A673 (cell line): ENCODE results near the gene EGFL8. TPM values are rescaled to one million over a fixed set of nuclear protein-coding genes. Genes with fewer than 3 reads are reported as not detected.

Experiments
- BruUV-seq: library from RNA; stranded (reverse); fragments of 400-500 nt; replicated peaks from 2 replicates; lab custom pipeline; 2021; lab: Mats Ljungman, UMichigan
- CTCF ChIA-PET: fragments of 300-600 bp; sonication (Branson Sonifier 250); formaldehyde crosslinking; loops from one replicate; lab custom pipeline; 2022; ENCODE audit warnings: antibody characterized with exemption; lab: Charles Lee
- POLR2A ChIA-PET: fragments of 300-600 bp; sonication (Branson Sonifier 250); formaldehyde crosslinking; loops from one replicate; lab custom pipeline; 2022; ENCODE audit warnings: antibody characterized with exemption; ENCODE audit not compliant: low non-redundant PET; lab: Charles Lee
- DNase-seq: peaks from one replicate; pipeline ENCODE4 v3.0.0-alpha.2; 2015; ENCODE audit warnings: low spot score
- H3K27ac ChIP-seq: fragments of 200-600 bp; sonication (generic); 2 replicates; pipeline ENCODE4 v1.5.1; 2016; ENCODE audit warnings: mixed run types, low read depth, mild to moderate bottlenecking, mixed read lengths, antibody characterized with exemption, low read length; ENCODE audit not compliant: poor library complexity, severe bottlenecking
- H3K27me3 ChIP-seq: fragments of 200-600 bp; sonication (generic); replicated peaks from 2 replicates; pipeline ENCODE4 v1.6.1; 2017; ENCODE audit warnings: mixed run types, low read depth, mild to moderate bottlenecking, mixed read lengths, antibody characterized with exemption, low read length; ENCODE audit not compliant: insufficient read depth, poor library complexity
- H3K36me3 ChIP-seq: fragments of 200-600 bp; sonication (generic); 2 replicates; pipeline ENCODE4 v1.6.1; 2016; ENCODE audit warnings: mixed run types, mild to moderate bottlenecking, mixed read lengths, antibody characterized with exemption, low read length; ENCODE audit not compliant: insufficient read depth, poor library complexity, severe bottlenecking
- H3K4me1 ChIP-seq: fragments of 200-600 bp; sonication (generic); 2 replicates; pipeline ENCODE4 v1.6.1; 2017; ENCODE audit warnings: mixed run types, mild to moderate bottlenecking, mixed read lengths, antibody characterized with exemption, low read length; ENCODE audit not compliant: insufficient read depth, poor library complexity, severe bottlenecking
- H3K4me3 ChIP-seq: fragments of 200-600 bp; sonication (generic); 2 replicates; pipeline ENCODE4 v1.5.1; 2016; ENCODE audit warnings: low read depth, mixed run types, mild to moderate bottlenecking, mixed read lengths, low read length; ENCODE audit not compliant: poor library complexity, severe bottlenecking
- H3K9me3 ChIP-seq: fragments of 200-600 bp; sonication (generic); 2 replicates; pipeline ENCODE4 v1.6.1; 2016; ENCODE audit warnings: mixed run types, low read depth, mild to moderate bottlenecking, mixed read lengths, antibody characterized with exemption, low read length; ENCODE audit not compliant: poor library complexity, severe bottlenecking
- CTCF ChIP-seq: fragments of 300-800, 200-600 bp; sonication (generic); conservative IDR thresholded peaks from 2 replicates; pipeline ENCODE4 v1.5.1; 2017; ENCODE audit warnings: low read depth, mild to moderate bottlenecking, antibody characterized with exemption, low read length, moderate library complexity, mixed read lengths
- EZH2 ChIP-seq: fragments of 200-600 bp; sonication (generic); IDR thresholded peaks from 2 replicates; pipeline ENCODE4 v1.6.1; 2017; ENCODE audit warnings: borderline replicate concordance, low read depth, mild to moderate bottlenecking, mixed read lengths, antibody characterized with exemption, low read length; ENCODE audit not compliant: poor library complexity, severe bottlenecking
- intact Hi-C: fragments of 100-400 bp; cut with micrococcal nuclease; formaldehyde crosslinking; loops from one replicate; pipeline ENCODE4 v1.10.0; 2022; ENCODE audit not compliant: unreplicated experiment
- total RNA-seq: library from RNA; stranded (reverse); gene quantifications from 2 replicates; pipeline ENCODE4 v1.2.3, GENCODE V29; 2021

The EGFL8 gene
- total RNA-seq, 1 experiment from 2014 or later: 32.4 TPM

- intact Hi-C loops: no loop called here
- BruUV-seq: no TSS peak
- H3K36me3 ChIP-seq: no peaks in the 10 kb centered on the region
- no peaks in the 10 kb centered on the region for H3K9me3 ChIP-seq
- ChIA-PET CTCF (no interaction called here), POLR2A (no interaction called here)
- no peak overlapping the region for H3K4me3 ChIP-seq
- peaks cover 3% of the 10 kb centered on the region for H3K4me1 ChIP-seq
- no peaks in the 10 kb centered on the region for H3K27me3 ChIP-seq
- no peak overlapping the region for H3K27ac ChIP-seq
- DNase-seq: no peak
- TF ChIP-seq CTCF: no peak
- TF ChIP-seq EZH2: no peak
Observed at GRCh38 chr6:32146687-32147086, 17.7 kb upstream of the EGFL8 start.

GRCh38 chr6:32147401-32148132 is 16.8 kb upstream of the EGFL8 start:
- TF ChIP-seq EZH2 (no peak), CTCF (no peak)
- Histone ChIP-seq H3K27ac (no peak overlapping the region), H3K27me3 (no peaks in the 10 kb centered on the region), H3K36me3 (no peaks in the 10 kb centered on the region), H3K4me1 (peaks cover 11% of the 10 kb centered on the region), H3K4me3 (no peak overlapping the region), H3K9me3 (no peaks in the 10 kb centered on the region)
- no TSS peak for BruUV-seq
- no peak for DNase-seq
- ChIA-PET POLR2A (no interaction called here), CTCF (no interaction called here)
- intact Hi-C loops: no loop called here

- no peak for DNase-seq
- no peak for TF ChIP-seq CTCF
- TF ChIP-seq EZH2: no peak
- Histone ChIP-seq H3K9me3 (no peaks in the 10 kb centered on the region), H3K27ac (no peak overlapping the region), H3K36me3 (no peaks in the 10 kb centered on the region), H3K4me1 (peaks cover 17% of the 10 kb centered on the region), H3K4me3 (no peak overlapping the region), H3K27me3 (no peaks in the 10 kb centered on the region)
- ChIA-PET POLR2A (no interaction called here), CTCF (no interaction called here)
- BruUV-seq: no TSS peak
- intact Hi-C loops: no loop called here
Observed at GRCh38 chr6:32148289-32149091, 15.9 kb upstream of the EGFL8 start.
